HG03520 (cell line): ENCODE results near the gene ROBO1.
"Not testable (repeated sequence)": the region's sequence is repeated elsewhere in the genome, so short reads cannot be mapped to it uniquely, and the experiment has no call there.

ENCODE experiments used
- ATAC-seq: cut with Tn5 transposase; IDR thresholded peaks from one replicate; pipeline ENCODE4 v1.9.1; 2021; ENCODE audit warnings: mild to moderate bottlenecking, moderate library complexity; ENCODE audit not compliant: unreplicated experiment

Gene ROBO1

DNA sequence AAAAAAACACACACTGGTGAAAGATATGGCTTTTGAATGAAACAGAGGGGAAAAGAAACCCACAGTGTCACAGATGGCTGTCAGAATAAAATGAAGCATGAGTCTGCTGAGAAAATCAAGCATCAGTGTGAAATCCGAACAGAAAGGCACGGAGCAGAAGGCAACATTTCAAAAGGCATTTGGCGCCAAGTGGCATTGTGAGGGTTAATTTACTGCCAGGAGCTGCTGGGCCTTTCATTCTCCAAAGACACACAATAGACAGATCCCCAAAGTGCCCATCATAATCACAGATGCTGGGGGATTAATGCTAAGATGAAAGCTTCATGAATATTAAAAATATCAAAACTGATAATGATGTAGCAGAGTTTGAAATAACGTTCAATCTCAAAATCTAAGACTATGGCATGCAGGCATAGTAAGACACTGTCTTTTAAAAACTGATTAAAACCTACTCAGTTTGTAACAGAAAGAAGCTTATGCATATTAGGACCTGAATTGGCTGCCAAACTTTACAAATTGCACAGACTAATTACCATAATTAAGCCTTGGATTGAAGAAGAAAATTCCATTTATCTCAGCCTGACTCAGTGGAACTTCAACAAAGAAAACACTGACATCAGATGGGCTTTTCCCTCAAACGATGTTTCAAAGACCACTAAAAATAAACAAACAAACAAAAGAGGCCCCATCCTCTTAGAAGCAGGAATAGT lies 589.2 kb downstream of the ROBO1 start:
- ATAC-seq = no peak

DNA sequence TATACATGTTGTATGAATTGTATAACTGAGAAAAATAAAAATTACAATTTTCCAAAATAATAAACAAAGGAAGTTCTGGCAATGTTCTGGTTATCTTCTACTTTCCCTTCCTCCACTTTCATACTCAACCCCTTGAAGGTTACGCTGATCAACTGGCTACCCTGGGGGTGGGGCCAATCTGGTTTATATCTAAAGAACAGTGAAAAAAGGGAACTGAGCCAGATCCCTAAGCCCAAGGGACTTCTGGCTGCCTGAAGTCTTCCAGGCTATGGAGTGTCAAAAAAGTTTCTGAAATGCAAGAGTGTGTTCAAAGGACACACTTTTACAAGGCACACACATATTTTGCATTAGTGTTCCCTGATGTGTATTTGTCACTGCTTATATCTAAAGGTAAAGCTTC lies 591.9 kb downstream of the ROBO1 start:
- ATAC-seq = no peak

DNA sequence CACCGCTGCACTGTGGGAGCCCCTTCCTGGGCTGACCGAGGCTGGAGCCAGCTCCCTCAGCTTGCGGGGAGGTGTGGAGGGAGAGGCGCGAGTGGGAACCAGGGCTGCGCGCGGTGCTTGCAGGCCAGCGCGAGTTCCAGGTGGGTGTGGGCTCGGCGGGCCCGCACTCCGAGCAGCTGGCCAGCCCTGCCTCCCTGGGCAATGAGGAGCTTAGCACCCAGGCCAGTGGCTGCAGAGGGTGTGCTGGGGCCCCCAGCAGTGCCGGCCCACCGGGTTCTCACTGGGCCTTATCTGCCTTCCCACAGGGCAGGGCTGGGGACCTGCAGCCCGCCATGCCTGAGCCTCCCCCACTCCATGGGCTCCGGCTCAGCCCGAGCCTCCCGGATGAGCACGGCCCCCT lies 594.5 kb downstream of the ROBO1 start:
- not testable (repeated sequence) for ATAC-seq

DNA sequence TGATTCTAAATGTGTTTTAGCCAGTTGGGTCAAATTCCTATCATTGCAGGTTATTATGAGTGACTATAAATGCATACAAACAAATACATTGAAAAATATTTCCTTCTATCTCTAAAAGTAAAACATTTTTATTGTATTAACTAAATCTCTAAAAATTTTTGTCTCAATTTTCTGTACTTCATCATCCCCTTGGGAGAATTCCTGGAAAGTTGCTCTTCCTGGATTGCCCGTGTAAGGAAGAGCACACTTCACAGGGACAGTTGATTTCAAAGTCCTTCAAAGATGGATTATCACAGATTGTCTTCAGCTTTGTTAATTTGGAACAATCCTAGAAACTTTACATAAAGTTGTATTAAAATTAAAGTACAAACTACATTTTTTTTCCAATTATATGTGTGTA lies 595.6 kb downstream of the ROBO1 start:
- ATAC-seq = no peak

DNA sequence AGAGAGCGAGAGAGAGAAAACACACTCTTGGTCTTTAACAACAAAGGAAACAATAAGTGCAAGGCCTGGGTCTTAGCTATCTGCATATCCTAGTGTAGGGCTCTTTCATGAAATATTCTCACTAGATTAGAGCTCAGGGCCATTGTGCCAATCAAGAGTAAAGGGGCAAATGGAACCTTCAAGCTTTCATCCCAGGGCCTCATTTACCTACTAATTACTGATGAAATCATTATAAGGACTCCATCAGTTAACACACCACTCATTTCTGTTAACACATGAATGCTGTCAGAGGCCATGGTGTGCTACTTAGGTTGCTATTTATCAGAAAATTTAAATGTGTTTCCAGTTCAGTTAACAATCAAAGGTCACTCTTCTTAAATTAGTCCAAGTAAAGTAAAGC lies 597.8 kb downstream of the ROBO1 start:
- ATAC-seq = no peak

DNA sequence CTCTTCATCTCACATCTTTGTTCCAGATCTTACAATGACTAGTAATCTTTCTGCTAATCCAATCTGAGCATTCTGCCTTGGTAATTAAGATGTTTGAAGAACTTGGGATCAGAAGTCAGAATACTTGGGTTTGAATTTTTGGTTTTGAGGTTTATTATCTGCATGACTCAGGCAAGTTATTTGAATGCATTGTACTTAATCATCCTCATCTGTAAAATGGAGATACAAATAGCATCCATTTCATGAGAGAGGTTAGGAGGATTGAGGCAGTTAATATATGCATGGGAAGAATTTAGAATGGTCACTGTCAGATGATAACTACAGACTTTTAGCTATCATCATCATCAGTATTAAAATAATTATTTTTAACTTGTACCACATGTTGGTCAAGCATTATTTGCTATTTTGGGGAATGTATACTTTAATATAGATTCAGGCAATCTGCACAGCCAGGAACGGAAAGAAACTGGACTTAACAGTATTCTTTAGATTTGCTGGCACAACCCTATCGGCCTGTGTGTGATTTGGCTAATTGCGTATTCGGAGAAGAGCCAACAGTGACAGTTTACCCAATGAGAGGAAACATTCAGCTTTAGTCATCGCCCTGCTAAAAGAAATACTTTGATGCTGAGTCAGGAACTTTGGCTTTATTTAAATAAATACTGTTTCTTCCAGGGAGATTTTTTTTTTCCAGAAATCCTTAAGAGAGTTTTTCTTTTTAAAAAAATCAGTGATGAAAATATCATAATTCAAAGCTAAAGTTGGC lies 600.0 kb downstream of the ROBO1 start:
- no peak for ATAC-seq

DNA sequence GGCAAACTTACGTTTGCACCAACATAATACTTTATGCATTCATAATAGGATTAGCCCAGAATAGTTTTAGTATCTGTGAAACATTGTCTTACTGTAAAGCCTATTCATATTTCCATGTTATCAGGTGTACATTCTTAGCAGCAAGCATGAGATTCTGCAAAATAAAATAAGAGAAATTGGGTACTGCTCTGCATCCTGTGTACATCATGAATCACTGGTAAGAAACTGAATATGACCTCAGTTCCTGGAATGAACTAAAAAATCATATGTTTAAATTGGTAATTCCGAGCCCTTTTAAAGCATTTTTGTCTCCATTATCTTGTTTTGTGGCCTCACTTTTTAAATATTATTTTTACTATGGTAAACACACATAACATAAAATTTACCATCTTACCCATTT lies 605.1 kb downstream of the ROBO1 start:
- ATAC-seq = no peak

DNA sequence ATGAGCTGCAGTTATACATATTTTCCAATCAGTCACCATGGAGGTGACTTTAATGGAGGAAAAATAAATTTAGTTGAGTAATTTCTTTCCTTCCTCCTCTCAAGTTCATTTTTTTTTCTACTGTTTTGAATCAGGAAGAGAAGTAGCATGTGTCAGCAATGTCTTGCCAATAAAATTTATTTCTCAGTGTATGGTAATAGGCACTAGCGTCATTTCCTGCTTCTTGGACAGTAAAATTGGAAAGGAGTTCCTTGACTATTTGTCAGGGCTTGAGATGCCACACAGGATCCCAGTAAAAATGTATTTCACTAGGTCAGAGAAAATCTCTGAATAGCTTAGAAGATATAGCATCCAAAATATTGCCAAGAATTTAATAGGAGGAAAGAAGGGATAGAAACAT lies 605.9 kb downstream of the ROBO1 start:
- ATAC-seq = no peak

DNA sequence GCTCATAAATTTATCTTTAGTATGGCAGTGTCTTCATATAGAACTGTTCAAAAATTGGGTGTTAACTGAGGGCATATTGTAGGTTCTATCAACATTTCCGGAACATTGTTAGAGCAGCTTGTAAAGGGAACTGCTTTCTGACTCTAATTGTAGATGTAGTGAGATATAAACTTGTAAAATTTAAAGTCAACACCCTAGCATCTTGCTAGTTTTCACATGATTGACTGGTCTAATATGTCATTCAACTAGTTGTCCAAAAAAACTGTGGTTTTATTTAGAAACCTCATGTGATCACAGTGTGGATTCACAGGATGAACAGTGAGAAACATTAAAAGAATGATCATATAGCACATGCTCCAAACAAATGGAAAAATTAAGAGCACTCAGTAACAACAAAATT lies 607.4 kb downstream of the ROBO1 start:
- no peak for ATAC-seq

DNA sequence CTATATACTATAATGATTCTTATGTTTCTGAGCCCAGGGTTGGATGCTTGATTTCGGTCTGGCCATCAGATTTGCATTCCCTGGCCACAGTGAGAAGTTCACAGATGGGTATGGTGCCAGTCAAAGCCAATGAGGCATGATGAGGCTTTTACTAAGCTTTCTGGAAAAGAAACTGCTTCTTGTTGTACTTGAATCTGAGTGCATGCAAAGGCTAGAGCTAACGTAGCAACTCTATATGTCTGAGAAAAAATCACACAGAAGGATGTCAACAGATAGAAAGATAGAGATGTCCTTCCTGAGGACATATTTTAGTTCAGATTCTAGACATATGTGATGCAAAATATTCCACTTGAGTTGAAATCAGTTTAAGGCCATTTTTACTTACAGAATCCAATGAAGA lies 608.1 kb downstream of the ROBO1 start:
- ATAC-seq = no peak

DNA sequence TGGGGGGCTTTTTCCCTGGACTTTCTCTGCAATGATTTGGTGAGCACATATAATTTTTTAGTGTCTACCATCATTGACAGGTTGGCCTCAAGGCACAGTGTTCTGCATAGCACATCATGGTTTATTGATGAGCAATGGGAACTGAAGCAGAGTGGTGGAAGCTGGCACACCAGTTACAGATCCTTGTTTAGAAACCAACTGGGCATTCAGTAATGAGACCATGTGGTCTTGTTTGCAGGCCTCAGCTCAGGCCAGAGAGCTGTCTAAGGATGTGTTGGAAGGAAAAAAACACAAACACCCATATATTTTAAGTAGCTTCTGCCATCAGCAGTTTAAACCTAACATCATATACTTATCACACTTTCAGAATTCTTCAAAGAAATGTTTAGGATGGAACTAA lies 610.6 kb downstream of the ROBO1 start:
- no peak for ATAC-seq

DNA sequence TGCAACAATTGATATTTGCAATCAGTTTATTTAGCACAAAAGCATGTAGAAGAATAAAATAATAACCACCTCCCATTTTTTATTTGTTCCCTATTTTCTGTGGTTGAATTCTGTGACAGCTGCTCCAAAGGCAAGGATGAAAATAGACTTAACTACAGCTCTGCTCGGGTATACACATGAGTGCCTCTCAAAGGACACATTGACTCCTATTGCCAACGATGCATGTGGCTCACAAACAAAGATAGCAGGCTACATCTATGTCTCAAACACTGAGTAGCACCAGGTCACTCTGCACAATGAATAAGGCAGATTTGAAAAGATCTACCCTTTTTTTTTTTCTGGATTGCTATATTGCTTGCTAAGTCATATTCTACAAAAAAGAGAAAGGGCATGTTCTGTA lies 612.9 kb downstream of the ROBO1 start:
- ATAC-seq = no peak

DNA sequence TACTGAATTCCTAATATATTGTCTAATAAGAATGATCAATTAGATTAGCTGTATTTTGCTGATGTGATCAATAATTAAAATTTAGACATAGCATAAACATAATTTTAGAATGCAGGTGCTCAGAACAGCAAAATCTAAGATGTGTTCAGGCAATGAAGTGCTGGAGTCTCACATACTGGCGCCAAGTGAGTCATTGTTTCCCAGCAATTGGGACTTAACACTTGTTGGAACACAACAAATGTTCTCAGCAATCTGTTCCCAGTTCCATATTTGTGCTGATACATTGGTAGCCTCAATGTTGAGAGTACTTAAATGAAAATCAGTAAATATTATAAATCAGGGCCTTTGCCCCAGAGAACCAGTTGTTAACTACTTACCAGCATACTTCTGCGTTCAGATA lies 619.0 kb downstream of the ROBO1 start:
- no peak for ATAC-seq

DNA sequence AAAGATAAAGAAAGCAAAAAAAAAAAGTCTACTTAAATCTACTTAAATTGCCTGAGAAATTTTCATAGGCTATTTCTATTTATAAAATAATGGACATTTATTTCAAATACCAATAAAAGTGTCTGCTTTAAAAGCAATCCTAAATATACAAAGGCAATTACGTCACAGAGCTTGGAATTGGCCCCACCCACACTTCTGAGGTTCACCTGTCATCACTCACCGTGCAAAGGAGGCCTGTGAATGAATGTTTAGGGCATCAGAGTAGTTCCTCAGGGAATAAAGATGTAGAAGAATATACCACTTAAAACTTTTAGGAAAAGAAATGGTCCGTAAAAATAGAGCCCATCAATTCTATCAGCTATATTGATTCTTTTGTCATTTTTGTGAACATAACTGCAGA lies 621.8 kb downstream of the ROBO1 start:
- ATAC-seq = no peak

DNA sequence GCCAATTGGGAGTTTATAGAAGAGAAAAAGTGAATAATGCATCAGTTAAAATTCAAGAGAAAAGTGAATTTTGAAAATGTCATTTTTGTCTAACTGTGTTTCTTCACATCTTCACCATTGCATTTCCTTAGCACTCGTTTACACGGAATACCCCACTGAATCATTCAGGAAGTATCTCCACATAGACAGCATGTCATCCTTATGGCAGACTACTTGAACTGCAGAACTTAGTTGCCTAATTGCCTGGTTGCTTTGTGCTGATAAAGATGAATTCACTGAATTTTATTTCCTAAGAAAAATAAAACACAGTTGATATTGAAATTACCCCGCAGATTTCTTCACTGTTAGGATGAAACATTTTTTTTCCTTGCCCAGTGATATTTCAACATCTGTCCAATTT lies 627.1 kb downstream of the ROBO1 start:
- no peak for ATAC-seq

DNA sequence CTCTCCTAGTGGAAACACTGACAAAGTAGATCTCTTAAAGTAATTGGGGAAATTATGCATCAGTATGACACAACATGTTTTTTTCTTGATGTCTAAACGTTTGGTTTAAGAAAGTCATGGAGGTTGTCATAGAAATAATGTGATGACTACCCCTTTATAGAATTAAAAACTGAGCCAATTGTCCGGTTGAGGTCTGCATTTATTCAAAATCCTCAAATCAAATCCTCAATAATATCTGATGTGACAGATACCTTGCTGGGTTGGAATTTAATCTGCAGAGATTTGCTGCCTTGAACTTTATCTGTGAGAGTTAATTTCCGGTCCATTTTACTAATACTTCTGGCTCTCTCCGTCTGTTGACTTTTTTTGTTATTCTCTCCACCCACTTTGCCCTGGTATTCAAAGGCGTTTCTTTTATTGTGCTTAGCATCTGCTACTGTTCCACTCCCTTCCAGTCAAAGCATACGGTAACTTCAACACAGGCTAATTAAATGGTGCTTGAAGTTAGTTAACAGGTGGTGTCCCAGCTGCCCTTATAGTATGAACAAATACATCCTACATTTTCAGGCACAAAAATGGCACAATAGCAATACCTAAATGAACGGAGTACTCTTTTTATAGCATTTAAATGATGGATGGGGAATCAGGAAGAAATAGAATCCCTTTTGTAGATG lies 628.3 kb downstream of the ROBO1 start:
- no peak for ATAC-seq

DNA sequence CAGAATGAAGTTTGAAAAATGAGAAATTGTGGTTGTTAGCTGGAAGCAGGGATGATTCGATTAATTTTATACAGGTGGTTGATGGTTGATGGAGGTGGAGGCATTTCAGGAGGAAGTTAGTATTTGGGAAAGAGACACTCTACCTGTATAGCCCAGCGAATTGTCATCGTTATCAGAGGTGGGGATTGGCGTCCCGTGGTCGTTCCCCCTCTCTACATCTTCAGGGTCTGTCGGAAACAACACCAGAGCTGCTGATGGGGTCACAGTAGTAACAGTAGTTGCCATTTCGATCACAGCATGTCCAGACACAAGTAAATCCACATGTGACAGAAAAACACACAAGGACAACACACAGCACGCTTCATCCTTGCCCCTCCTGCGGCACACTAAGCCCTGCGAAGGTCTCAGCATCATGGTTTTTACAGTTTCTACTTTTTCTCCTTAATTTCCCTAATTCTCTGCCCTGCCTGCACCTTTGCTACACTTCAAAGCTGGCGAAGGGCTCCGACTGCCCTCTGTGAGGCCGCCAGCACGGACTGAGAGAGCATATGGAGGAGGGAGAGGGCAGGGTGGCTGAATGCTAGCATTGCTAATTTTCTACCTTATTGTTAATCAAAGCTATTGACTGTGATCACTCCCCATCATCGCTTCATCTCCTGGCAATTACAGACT lies 642.3 kb downstream of the ROBO1 start:
- ATAC-seq = no peak

DNA sequence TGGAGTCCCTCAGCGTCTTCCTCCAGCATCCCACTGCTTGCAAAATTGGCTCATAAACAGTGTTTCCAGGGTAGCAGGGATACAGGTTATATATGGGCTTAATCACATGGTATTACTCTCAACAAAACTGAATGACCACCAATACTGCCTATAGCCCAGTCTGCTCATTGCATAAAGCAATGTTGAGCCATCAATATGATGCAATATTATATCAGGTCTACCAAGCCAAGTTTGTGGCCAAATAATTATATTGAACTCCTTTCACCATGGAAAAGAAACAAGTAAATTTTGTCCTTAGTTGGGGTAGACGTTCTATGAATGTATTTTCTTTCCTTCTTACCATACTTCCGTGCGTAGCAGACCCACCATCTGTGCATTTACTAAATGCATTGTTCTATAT lies 652.3 kb downstream of the ROBO1 start:
- no peak for ATAC-seq

DNA sequence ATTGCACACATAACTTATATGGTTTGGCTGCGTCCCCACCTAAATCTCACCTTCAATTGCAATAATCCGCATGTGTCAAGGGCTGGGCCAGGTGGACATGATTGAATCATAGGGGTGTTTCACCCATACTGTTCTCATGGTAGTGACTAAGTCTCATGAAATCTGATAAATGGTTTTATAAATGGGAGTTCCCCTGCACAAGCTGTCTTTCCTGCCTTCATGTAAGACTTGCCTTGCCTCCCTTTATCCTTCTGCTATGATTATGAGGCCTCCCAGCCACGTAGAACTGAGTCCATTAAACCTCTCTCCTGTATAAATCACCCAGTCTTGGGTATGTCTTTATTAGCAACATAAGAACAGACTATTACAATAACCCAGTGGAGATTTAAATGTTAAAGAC lies 653.9 kb downstream of the ROBO1 start:
- ATAC-seq = no peak

DNA sequence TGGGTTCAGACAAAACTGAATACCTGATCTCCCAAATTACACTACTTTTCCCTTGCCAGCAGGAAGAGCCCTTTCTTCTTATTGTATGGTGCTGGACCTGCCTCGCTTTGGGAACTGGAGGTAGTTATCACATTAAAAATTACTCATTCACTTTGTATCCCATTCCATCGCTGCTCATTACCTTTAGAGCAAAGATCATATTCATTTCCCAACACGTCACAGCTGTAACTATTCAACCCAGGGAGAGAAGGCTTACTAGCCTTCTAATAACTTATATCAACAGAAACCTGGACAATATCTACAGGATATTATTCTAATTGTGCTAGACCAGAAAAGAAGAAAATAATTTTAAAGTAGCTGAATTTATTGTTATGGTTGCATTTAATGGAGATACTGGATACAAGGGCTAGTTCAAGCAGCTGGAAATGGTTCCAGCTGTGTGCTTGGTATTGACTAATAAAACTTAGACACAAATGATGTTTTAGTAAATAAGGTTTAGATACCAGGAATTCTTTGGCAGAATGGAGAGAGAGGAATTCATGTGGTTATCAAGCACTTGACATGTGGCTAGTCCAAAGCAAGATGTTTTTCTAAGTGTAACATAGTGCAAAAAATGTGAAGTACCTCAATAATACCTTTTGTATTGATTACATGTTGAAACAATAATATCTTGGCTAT lies 656.3 kb downstream of the ROBO1 start:
- ATAC-seq = no peak

DNA sequence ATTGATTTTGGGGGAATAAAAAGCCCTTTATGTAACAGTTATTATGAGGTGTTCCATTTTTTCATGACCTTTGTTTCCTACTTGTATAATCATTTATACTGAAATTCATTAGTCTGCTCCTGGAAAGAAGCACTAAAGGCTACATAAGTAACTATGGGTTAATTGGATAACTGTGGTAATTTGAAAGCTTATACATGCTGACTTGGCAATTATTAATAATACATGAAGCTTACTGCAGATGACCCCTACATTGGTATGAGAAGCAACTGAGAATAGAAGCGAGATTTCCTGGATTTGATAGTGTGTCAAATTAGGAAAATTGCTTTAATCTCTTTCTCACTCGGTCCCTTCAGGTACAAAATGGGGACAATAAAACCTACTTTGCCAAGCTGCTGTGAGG lies 658.0 kb downstream of the ROBO1 start:
- ATAC-seq = no peak
